ENCODE results near the gene SHC3.

- no peak for TF ChIP-seq CTCF (IDR thresholded peaks at IDR 0.05)
- no peak for TF ChIP-seq POLR2A (IDR thresholded peaks at IDR 0.05)
Observed at GRCh38 chr9:89044104-89044503, 134.5 kb downstream of the SHC3 start.

All from body of pancreas (tissue), 4 donors.